Breast epithelium (tissue), 4 donors: Measurements from ENCODE around the gene USHBP1. TPM values are rescaled to one million over a fixed set of nuclear protein-coding genes. Genes with fewer than 3 reads are reported as not detected.

ENCODE experiments used
- DNase-seq, 2 donors: peaks; one replicate each; pipeline ENCODE4 v3.0.0-alpha.2; 2019; ENCODE audit warnings: low spot score in 2 of 2
- H3K27ac ChIP-seq, 2 donors: fragments of 200-600 bp; sonication (generic) in 1 of 2; one replicate each; pipeline ENCODE4 v1.5.1; 2016 to 2019; ENCODE audit warnings: mild to moderate bottlenecking in 1 of 2
- H3K27me3 ChIP-seq, 2 donors: fragments of 200-600 bp; sonication (generic) in 1 of 2; one replicate each; pipeline versions ENCODE4 v1.5.1 to v1.6.0; 2017 to 2019; ENCODE audit warnings: control low read depth in 1 of 2, mild to moderate bottlenecking in 1 of 2
- H3K36me3 ChIP-seq: fragments of 200-600 bp; one replicate; pipeline ENCODE4 v1.5.1; 2019
- H3K4me1 ChIP-seq, 2 donors: fragments of 200-600 bp; sonication (generic); one replicate each; pipeline ENCODE4 v1.5.1; 2016 to 2019; ENCODE audit warnings: control low read depth in 1 of 2
- H3K4me3 ChIP-seq, 3 donors: fragments of 200-600 bp; sonication (generic); 1 replicate in 2 of 3; 2 replicates in 1 of 3; pipeline ENCODE4 v1.5.1; 2016 to 2019; ENCODE audit warnings: mild to moderate bottlenecking in 3 of 3, moderate library complexity in 2 of 3
- H3K9me3 ChIP-seq, 2 donors: fragments of 200-600 bp; sonication (generic) in 1 of 2; one replicate each; pipeline ENCODE4 v1.5.1; 2016 to 2019; ENCODE audit warnings: control low read depth in 1 of 2
- CTCF ChIP-seq, 3 donors: fragments of 450-650 bp; IDR thresholded peaks; one replicate each; pipeline ENCODE4 v1.5.1; 2016 to 2017; ENCODE audit warnings: antibody characterized with exemption in 3 of 3, mild to moderate bottlenecking in 3 of 3, moderate library complexity in 3 of 3
- POLR2A ChIP-seq: fragments of 450-650 bp; IDR thresholded peaks from one replicate; pipeline ENCODE4 v1.6.1; 2016; ENCODE audit warnings: antibody characterized with exemption, mild to moderate bottlenecking, moderate library complexity
- POLR2AphosphoS5 ChIP-seq, 3 donors: sonication (generic); formaldehyde crosslinking; IDR thresholded peaks; one replicate each; pipeline ENCODE4 v1.6.1; 2017; ENCODE audit warnings: antibody characterized with exemption in 3 of 3
- intact Hi-C: fragments of 100-400 bp; cut with DNase I; formaldehyde crosslinking; loops from one replicate; pipeline ENCODE4 v1.15.1; 2023; ENCODE audit warnings: low total_unique reads
- total RNA-seq, 3 donors: library from RNA; depleted of rRNA; stranded (reverse); fragments of >200 nt; gene quantifications; one replicate each; pipeline ENCODE4 v1.1.0, GENCODE V29; 2016

USHBP1 gene
- total RNA-seq, 3 donors from 2014 or later: 5.8 to 8.8 (median 7.0) TPM

DNA sequence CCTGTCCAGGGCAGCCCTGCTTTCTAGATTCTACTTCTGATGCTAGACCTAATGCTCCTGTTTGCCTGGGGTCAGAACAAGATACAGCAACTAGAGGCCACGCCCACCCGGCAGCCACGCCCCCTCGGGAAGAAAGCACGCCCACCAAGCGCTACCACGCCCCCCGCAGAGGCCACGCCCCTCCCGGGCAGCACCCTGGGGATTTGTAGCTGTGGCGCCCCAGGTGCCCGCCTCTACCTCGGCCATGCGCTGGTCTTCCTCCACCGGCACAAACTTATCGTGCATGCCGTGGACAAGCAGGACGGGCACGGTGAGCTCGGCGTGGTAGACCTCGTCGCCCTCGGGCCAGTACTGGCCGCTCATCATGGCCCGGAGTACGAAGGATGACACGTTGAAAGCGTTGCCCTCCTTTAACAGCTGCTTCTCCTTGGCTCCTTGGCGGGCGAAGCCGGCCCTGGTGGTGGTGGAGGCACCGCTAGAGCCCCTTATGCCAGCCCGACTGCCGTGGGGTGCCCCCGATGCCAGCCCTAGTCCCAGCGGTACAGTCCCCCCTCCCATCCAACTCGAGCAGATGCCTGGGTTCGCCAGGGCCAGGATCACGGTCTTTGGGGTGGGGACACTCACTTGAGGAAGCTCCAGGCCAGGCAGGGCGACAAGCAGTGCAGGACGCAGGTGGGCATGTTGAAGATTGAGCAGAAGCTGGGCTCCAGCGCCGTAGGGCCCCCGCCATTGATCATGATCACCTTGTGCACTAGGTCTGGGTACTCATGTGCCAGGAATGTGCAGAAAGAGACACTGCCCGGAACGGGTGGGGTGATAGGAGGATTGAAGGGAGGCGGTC, 29.7 kb upstream of the USHBP1 start:
- no peaks in the 10 kb centered on the region for H3K36me3 ChIP-seq

GRCh38 chr19:17293605-17294004, 29.1 kb upstream of the USHBP1 start:
- DNase-seq: no peak
- Histone ChIP-seq H3K4me3 (no peak overlapping the region), H3K9me3 (peaks cover 0 to 5% of the 10 kb centered on the region in 2 donors), H3K27ac (peak overlapping the region in 1 of 2 donors; percentile 25), H3K4me1 (no peaks in the 10 kb centered on the region), H3K36me3 (no peaks in the 10 kb centered on the region), H3K27me3 (no peaks in the 10 kb centered on the region)
- intact Hi-C loops: no loop called here
- TF ChIP-seq POLR2AphosphoS5 (IDR thresholded peaks at IDR 0.05): no peak
- TF ChIP-seq POLR2A: no peak

More for the DNA sequence above, 29.7 kb upstream of the USHBP1 start:
- no peaks in the 10 kb centered on the region for H3K27me3 ChIP-seq
- intact Hi-C loops: no loop called here
- H3K9me3 ChIP-seq: peaks cover 0 to 5% of the 10 kb centered on the region in 2 donors
- no peak overlapping the region for H3K27ac ChIP-seq
- TF ChIP-seq POLR2A (no peak), CTCF (IDR thresholded peaks at IDR 0.05) (no peak), POLR2AphosphoS5 (IDR thresholded peaks at IDR 0.05) (no peak)
- H3K4me1 ChIP-seq: no peaks in the 10 kb centered on the region
- H3K4me3 ChIP-seq: no peak overlapping the region
- no peak for DNase-seq

- Histone ChIP-seq H3K4me1 (no peaks in the 10 kb centered on the region), H3K36me3 (no peaks in the 10 kb centered on the region), H3K4me3 (peak overlapping the region; percentile 41 to 74 (median 51)), H3K9me3 (no peaks in the 10 kb centered on the region), H3K27me3 (no peaks in the 10 kb centered on the region), H3K27ac (peak overlapping the region; percentile 79 to 90)
- peak in 1 of 2 donors; percentile 79 for DNase-seq
- intact Hi-C loops: no loop called here
- TF ChIP-seq CTCF (IDR thresholded peaks at IDR 0.05): peak; percentile 45 to 69 (median 66)
- no peak for TF ChIP-seq POLR2A
- TF ChIP-seq POLR2AphosphoS5 (IDR thresholded peaks at IDR 0.05): peak in 1 of 3 donors; percentile 31
Measured at GRCh38 chr19:17292301-17293074, 27.9 kb upstream of the USHBP1 start.

DNA sequence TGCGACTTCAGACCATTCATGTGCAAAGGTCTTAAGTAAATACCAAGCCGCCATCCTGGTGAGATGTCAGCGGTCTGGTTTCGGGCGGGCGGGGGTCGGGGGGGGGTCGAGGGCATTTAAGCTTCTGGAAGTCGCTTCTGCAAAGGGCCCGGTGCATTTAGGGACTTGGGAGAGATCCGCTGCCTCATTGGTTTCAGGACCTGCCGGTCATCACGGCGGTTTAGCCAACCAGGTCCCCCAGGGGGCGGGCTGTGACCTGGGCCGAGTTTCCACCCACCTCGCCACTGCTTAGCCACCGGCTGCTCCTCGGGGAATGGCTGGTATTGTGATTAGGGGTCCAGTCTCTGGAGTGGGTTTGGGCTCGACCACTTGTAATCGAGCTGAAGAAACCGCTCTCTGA, 24.9 kb upstream of the USHBP1 start:
- no peak overlapping the region for H3K27ac ChIP-seq
- no peaks in the 10 kb centered on the region for H3K4me1 ChIP-seq
- H3K27me3 ChIP-seq: no peaks in the 10 kb centered on the region
- DNase-seq: no peak
- H3K36me3 ChIP-seq: no peaks in the 10 kb centered on the region
- H3K4me3 ChIP-seq: no peak overlapping the region
- intact Hi-C loops: loop anchor here (10.0 kb wide), 1 partner anchor 225 kb away; no protein-coding TSS in a partner anchor
- no peaks in the 10 kb centered on the region for H3K9me3 ChIP-seq
- TF ChIP-seq POLR2A (no peak), CTCF (IDR thresholded peaks at IDR 0.05) (no peak), POLR2AphosphoS5 (IDR thresholded peaks at IDR 0.05) (no peak)

DNA sequence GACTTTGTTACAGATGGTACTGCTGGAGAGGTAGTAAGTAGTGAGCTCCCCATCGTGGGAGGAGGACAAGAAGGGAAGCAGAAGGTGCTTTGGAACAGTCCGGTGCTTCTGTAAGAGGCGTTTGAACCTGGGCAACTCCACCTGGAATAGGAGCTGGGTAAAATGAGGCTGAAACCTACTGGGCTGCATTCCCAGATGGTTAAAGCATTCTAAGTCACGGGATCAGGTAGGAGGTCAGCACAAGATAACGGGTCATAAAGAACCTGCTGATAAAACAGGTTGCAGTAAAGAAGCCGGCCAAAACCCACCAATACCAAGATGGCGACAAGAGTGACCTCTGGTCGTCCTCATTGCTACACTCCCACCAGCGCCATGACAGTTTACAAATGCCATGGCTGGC, 22.2 kb upstream of the USHBP1 start:
- DNase-seq: no peak
- TF ChIP-seq CTCF (IDR thresholded peaks at IDR 0.05) (no peak), POLR2A (no peak), POLR2AphosphoS5 (IDR thresholded peaks at IDR 0.05) (no peak)
- Histone ChIP-seq H3K27ac (no peak overlapping the region), H3K27me3 (peaks cover 4 to 8% of the 10 kb centered on the region in 2 donors), H3K36me3 (no peaks in the 10 kb centered on the region), H3K4me3 (no peak overlapping the region), H3K4me1 (peaks cover 0 to 8% of the 10 kb centered on the region in 2 donors), H3K9me3 (no peaks in the 10 kb centered on the region)
- intact Hi-C loops: loop anchor here (10.0 kb wide), 1 partner anchor 222 kb away; no protein-coding TSS in a partner anchor
